ENCODE measurements around the gene CXXC5. TPM values are rescaled to one million over a fixed set of nuclear protein-coding genes. Genes with fewer than 3 reads are reported as not detected.
A peak's percentile ranks its signal among the peaks of the same experiment; 100 is the strongest.

CXXC5 gene
- total RNA-seq, 2 donors from 2014 or later = 57.9 to 59.5 TPM

DNA sequence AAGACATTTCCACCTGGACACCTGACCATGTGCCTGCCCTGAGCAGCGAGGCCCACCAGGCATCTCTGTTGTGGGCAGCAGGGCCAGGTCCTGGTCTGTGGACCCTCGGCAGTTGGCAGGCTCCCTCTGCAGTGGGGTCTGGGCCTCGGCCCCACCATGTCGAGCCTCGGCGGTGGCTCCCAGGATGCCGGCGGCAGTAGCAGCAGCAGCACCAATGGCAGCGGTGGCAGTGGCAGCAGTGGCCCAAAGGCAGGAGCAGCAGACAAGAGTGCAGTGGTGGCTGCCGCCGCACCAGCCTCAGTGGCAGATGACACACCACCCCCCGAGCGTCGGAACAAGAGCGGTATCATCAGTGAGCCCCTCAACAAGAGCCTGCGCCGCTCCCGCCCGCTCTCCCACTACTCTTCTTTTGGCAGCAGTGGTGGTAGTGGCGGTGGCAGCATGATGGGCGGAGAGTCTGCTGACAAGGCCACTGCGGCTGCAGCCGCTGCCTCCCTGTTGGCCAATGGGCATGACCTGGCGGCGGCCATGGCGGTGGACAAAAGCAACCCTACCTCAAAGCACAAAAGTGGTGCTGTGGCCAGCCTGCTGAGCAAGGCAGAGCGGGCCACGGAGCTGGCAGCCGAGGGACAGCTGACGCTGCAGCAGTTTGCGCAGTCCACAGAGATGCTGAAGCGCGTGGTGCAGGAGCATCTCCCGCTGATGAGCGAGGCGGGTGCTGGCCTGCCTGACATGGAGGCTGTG lies 32.4 kb downstream of the CXXC5 start:
- no peak for DNase-seq (ENCODE audit: low spot score)
- Histone ChIP-seq H3K27me3 (no peaks in the 10 kb centered on the region), H3K27ac (no peak overlapping the region), H3K36me3 (peaks cover 41% of the 10 kb centered on the region), H3K4me3 (no peak overlapping the region), H3K4me1 (peaks cover 0 to 50% of the 10 kb centered on the region in 2 donors), H3K9me3 (no peaks in the 10 kb centered on the region)
- TF ChIP-seq, protein P1, sequence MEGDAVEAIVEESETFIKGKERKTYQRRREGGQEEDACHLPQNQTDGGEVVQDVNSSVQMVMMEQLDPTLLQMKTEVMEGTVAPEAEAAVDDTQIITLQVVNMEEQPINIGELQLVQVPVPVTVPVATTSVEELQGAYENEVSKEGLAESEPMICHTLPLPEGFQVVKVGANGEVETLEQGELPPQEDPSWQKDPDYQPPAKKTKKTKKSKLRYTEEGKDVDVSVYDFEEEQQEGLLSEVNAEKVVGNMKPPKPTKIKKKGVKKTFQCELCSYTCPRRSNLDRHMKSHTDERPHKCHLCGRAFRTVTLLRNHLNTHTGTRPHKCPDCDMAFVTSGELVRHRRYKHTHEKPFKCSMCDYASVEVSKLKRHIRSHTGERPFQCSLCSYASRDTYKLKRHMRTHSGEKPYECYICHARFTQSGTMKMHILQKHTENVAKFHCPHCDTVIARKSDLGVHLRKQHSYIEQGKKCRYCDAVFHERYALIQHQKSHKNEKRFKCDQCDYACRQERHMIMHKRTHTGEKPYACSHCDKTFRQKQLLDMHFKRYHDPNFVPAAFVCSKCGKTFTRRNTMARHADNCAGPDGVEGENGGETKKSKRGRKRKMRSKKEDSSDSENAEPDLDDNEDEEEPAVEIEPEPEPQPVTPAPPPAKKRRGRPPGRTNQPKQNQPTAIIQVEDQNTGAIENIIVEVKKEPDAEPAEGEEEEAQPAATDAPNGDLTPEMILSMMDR (IDR thresholded peaks at IDR 0.05) = no peak

DNA sequence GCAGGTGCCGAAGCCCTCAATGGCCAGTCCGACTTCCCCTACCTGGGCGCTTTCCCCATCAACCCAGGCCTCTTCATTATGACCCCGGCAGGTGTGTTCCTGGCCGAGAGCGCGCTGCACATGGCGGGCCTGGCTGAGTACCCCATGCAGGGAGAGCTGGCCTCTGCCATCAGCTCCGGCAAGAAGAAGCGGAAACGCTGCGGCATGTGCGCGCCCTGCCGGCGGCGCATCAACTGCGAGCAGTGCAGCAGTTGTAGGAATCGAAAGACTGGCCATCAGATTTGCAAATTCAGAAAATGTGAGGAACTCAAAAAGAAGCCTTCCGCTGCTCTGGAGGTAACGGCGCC lies 32.9 kb downstream of the CXXC5 start:
- Histone ChIP-seq H3K9me3 (no peaks in the 10 kb centered on the region), H3K4me1 (peaks cover 0 to 55% of the 10 kb centered on the region in 2 donors), H3K4me3 (no peak overlapping the region), H3K36me3 (peaks cover 41% of the 10 kb centered on the region), H3K27me3 (no peaks in the 10 kb centered on the region), H3K27ac (no peak overlapping the region)
- no peak for DNase-seq (ENCODE audit: low spot score)
- TF ChIP-seq, protein P1 (IDR thresholded peaks at IDR 0.05) = no peak

DNA sequence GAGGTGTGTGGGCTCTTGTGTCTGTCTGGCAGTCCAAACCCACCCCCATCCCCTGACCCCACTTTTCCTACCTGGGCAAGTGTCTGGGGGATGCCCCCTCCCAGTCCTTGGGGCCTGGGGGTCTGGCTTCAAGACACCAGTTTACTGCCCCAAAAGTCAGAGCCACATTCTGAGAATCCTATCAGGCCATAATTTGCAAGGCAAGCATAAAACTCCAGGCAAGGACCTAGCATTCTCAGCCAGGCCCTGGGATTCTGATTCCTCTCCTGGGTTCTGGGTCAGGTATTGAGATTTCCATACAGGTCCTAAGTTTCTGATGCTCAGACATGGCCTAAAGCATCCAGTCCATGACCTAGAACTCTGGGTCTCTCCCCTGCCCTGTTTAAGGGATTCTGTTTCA lies 33.3 kb downstream of the CXXC5 start:
- H3K36me3 ChIP-seq = peaks cover 41% of the 10 kb centered on the region
- no peak overlapping the region for H3K27ac ChIP-seq
- peaks cover 0 to 58% of the 10 kb centered on the region in 2 donors for H3K4me1 ChIP-seq

DNA sequence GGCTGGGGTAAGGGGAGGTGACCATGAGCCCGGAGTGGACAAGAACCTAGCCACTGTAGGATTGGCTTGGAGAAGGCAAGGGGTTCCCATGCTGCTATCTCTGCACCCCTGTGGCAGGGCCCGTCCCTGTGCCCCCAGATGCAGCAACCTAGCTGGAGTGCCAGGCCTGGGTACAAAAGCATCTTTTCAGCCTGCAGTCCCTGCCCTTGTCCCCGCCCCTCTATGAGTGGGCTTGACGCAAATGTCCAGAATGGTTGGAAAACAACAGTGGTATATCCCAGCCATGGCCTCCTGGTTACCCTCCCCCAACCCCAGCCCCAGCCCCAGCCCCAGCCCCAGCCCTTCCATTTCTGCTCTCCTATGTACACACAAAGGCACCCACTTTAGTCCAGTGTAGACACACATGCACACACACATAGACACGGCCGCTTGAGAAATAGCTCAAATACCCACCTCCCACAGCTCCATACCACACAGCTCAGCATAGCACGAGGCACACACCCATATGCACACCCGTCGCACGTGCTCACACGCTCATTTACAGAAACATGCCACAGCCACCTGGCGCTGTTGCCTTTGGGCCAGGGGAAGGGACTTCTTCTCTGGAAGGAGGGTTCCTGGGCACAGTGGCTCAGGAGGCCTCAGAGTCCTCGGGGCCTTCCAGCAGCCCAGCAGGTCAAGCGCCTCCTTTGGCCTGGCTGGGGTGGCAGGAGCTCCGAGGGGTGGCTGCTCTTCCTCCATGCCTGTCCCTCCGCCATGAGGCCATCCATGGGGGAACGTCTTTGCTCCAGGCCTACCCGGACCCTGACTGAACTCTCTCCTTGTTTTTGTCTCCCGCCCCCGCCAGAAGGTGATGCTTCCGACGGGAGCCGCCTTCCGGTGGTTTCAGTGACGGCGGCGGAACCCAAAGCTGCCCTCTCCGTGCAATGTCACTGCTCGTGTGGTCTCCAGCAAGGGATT lies 34.1 kb downstream of the CXXC5 start:
- H3K27me3 ChIP-seq = no peaks in the 10 kb centered on the region
- DNase-seq (ENCODE audit: low spot score) = no peak
- H3K27ac ChIP-seq = peak overlapping the region in 1 of 2 donors; percentile 35
- no peak overlapping the region for H3K4me3 ChIP-seq
- no peaks in the 10 kb centered on the region for H3K9me3 ChIP-seq
- H3K4me1 ChIP-seq = peaks cover 0 to 58% of the 10 kb centered on the region in 2 donors
- peaks cover 41% of the 10 kb centered on the region for H3K36me3 ChIP-seq
- TF ChIP-seq, protein P1 (IDR thresholded peaks at IDR 0.05) = no peak

More for the DNA sequence above, 33.3 kb downstream of the CXXC5 start:
- Histone ChIP-seq H3K9me3 (no peaks in the 10 kb centered on the region), H3K4me3 (no peak overlapping the region), H3K27me3 (no peaks in the 10 kb centered on the region)
- TF ChIP-seq, protein P1 (IDR thresholded peaks at IDR 0.05) = no peak
- DNase-seq (ENCODE audit: low spot score) = no peak

DNA sequence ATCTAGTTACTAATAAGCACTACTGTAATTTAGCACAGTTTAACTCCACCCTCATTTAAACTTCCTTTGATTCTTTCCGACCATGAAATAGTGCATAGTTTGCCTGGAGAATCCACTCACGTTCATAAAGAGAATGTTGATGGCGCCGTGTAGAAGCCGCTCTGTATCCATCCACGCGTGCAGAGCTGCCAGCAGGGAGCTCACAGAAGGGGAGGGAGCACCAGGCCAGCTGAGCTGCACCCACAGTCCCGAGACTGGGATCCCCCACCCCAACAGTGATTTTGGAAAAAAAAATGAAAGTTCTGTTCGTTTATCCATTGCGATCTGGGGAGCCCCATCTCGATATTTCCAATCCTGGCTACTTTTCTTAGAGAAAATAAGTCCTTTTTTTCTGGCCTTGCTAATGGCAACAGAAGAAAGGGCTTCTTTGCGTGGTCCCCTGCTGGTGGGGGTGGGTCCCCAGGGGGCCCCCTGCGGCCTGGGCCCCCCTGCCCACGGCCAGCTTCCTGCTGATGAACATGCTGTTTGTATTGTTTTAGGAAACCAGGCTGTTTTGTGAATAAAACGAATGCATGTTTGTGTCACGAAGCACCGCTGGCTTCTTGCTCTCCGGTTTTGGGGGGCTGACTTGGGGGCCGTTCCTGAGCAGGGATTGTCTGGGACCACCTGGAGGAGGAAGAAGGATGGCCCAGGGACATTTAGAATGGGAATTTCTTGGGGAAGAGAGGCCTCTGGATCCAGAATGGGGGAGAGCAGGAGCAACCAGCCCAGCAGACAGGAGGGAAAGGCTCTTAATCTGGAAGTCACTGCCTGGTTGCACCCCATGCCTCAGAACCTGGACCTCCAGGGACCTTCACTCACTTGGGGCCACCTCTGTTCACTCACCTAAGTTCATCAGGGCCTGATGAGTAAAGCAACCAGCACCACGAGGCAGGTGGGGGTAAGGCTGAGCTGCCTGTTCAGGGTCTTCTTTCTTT lies 35.4 kb downstream of the CXXC5 start:
- H3K4me1 ChIP-seq = peaks cover 0 to 57% of the 10 kb centered on the region in 2 donors
- no peaks in the 10 kb centered on the region for H3K9me3 ChIP-seq
- no peak overlapping the region for H3K4me3 ChIP-seq
- peaks cover 41% of the 10 kb centered on the region for H3K36me3 ChIP-seq
- peak overlapping the region; percentile 77 to 79 for H3K27ac ChIP-seq
- no peaks in the 10 kb centered on the region for H3K27me3 ChIP-seq
- DNase-seq (ENCODE audit: low spot score) = no peak
- TF ChIP-seq, protein P1 (IDR thresholded peaks at IDR 0.05) = no peak

All from right atrium auricular region (tissue), 2 donors.